A375 (cell line): ENCODE results near the gene SCML2. TPM values are rescaled to one million over a fixed set of nuclear protein-coding genes. Genes with fewer than 3 reads are reported as not detected.

ENCODE experiments used
- small RNA-seq: library from RNA; depleted of rRNA; stranded (forward); fragments of <200 nt; gene quantifications from one replicate; pipeline ENCODE3, GENCODE V24; 2014
- total RNA-seq: library from RNA; depleted of rRNA; stranded (reverse); fragments of >200 nt; shearing (Covaris generic); gene quantifications from 2 replicates; pipeline ENCODE4 v1.2.3, GENCODE V29; 2014; rRNA removed

The SCML2 gene
- 5.2 and 5.7 TPM in 2 replicates for total RNA-seq

DNA sequence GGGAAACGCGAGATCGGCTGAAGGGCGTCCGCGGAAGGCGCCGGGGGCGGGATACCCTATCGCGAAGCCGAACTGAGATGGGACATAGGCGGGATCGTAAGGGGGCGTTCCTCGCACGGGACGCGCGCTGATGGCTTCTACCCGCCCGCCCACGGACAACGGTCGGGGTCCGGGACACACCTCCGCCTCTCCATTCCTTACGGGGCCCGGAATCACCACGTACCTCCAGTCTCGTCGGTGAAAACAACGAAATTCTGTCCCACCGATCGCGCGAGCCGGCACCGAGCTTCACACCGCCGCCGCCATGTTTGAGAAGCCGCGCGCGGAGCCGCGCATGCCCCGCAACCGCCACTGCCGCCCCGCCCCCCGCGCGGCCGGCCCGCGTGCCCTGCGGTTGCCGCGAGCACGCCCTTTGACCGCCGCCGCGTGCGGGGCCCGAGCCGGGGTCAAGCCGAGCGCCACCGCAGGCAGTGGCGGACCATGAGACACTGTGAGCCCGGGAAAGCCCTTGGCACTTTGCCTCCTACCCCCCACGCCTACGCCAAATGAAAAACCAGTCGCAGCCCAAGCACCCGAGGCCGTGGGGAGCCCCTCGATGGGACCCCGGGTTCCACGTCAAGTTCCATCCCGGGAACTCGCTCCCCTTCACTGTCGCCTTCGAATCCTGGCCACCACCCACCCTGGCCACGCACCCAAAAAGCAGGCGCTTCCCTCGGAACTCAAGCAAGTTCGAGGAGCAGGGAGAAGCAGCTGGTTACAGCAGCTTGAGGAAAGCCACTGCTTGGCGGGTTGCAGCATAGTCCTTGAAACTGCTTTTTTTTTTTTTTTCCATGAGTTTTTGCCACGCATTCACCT lies at the start of gene SCML2:
Gene SCML2 (minus strand): TSS at position 320 of the 855 bp plus-strand sequence. CDS start 20,617 bp downstream, outside the sequence.

DNA sequence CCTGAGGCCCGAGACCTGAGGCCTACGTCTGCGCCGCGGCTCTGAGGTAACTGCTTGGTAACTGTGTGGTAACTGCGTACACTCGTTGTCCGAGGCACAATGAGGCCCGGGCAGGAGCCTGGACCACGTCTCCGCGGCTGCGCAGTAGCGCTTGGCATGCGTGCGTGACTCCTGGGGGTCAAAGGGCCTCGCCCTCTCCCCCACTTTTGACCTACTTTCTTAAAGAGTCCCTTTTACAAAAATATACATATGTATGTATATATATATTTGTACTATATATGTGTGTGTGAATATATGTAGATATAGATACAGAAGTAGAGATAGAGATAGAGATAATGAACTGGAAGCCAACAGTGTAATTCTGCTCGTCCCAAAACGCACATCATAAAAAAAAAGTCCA lies 133.7 kb downstream of the SCML2 start, which contains the start of gene BEND2:
Gene BEND2 (minus strand): TSS at position 101 of the 400 bp plus-strand sequence. CDS start 136 bp downstream, outside the sequence.

Small RNA genes lying within 50 kb of the gene (small RNA-seq; reads per million reads assigned to genes)
- gene RF00019 = not detected
- gene TMSB10P2 = not detected

Other genes starting within 250 kb of the SCML2 start
- not detected in 2 replicates for gene BEND2, start 133.8 kb downstream of the SCML2 start, total RNA-seq
- 0.79 and 1.1 TPM in 2 replicates for gene CDKL5, start 70.9 kb upstream of the SCML2 start, total RNA-seq